Measurements from ENCODE around the gene ASB2.

The ASB2 gene

GRCh38 chr14:93955850-93956481 lies 20.4 kb downstream of the ASB2 start:
- no peak for DNase-seq (ENCODE audit: low read depth)
- TF ChIP-seq CTCF (conservative IDR thresholded peaks at IDR 0.05; ENCODE audit: control insufficient read depth, insufficient read depth, low read depth, low read length): no peak
- H3K4me3 ChIP-seq (ENCODE audit: control insufficient read depth, low read depth, low read length): no peak overlapping the region

GRCh38 chr14:93954900-93955849 lies 21.2 kb downstream of the ASB2 start:
- DNase-seq (ENCODE audit: low read depth): no peak
- no peak overlapping the region for H3K4me3 ChIP-seq (ENCODE audit: control insufficient read depth, low read depth, low read length)
- no peak for TF ChIP-seq CTCF (conservative IDR thresholded peaks at IDR 0.05; ENCODE audit: control insufficient read depth, insufficient read depth, low read depth, low read length)

GRCh38 chr14:93954516-93954830 lies 21.9 kb downstream of the ASB2 start:
- no peak for TF ChIP-seq CTCF (conservative IDR thresholded peaks at IDR 0.05; ENCODE audit: control insufficient read depth, insufficient read depth, low read depth, low read length)
- H3K4me3 ChIP-seq (ENCODE audit: control insufficient read depth, low read depth, low read length): no peak overlapping the region
- DNase-seq (ENCODE audit: low read depth): no peak

GRCh38 chr14:93953739-93954515 lies 22.4 kb downstream of the ASB2 start:
- no peak for DNase-seq (ENCODE audit: low read depth)
- no peak for TF ChIP-seq CTCF (conservative IDR thresholded peaks at IDR 0.05; ENCODE audit: control insufficient read depth, insufficient read depth, low read depth, low read length)
- H3K4me3 ChIP-seq (ENCODE audit: control insufficient read depth, low read depth, low read length): no peak overlapping the region

- DNase-seq (ENCODE audit: low read depth): no peak
- no peak overlapping the region for H3K4me3 ChIP-seq (ENCODE audit: control insufficient read depth, low read depth, low read length)
- no peak for TF ChIP-seq CTCF (conservative IDR thresholded peaks at IDR 0.05; ENCODE audit: control insufficient read depth, insufficient read depth, low read depth, low read length)
Measured at GRCh38 chr14:93953263-93953662, 23.1 kb downstream of the ASB2 start.

- H3K4me3 ChIP-seq (ENCODE audit: control insufficient read depth, low read depth, low read length): no peak overlapping the region
- TF ChIP-seq CTCF (conservative IDR thresholded peaks at IDR 0.05; ENCODE audit: control insufficient read depth, insufficient read depth, low read depth, low read length): no peak
- no peak for DNase-seq (ENCODE audit: low read depth)
Measured at GRCh38 chr14:93952829-93953228, 23.5 kb downstream of the ASB2 start.

Data from fibroblast of mammary gland (primary cell).